Superior temporal gyrus (tissue), 1 donor: Measurements from ENCODE around the gene MRPL28.
"Not testable (repeated sequence)": the region's sequence is repeated elsewhere in the genome, so short reads cannot be mapped to it uniquely, and the experiment has no call there.

Experiments used
- DNase-seq: peaks from one replicate; pipeline ENCODE4 v3.0.0-alpha.2; 2016; ENCODE audit errors: extremely low spot score

The MRPL28 gene

GRCh38 chr16:373848-374615 is 3.7 kb upstream of the MRPL28 start:
- no peak for DNase-seq

GRCh38 chr16:373020-373598 is 2.8 kb upstream of the MRPL28 start:
- DNase-seq = no peak

- DNase-seq = no peak
These were observed 2.1 kb upstream of the MRPL28 start for GRCh38 chr16:372302-372983.

GRCh38 chr16:371515-372301 is 1.4 kb upstream of the MRPL28 start:
- DNase-seq = no peak

- DNase-seq = no peak
These were observed 709 bp upstream of the MRPL28 start for GRCh38 chr16:370979-371514.

- no peak for DNase-seq
These were observed 387 bp downstream of the MRPL28 start for GRCh38 chr16:369866-370436.

GRCh38 chr16:369275-369865 is 968 bp downstream of the MRPL28 start:
- DNase-seq = no peak

GRCh38 chr16:368388-369158 is 1.8 kb downstream of the MRPL28 start:
- DNase-seq = no peak

- no peak for DNase-seq
These were observed 2.9 kb downstream of the MRPL28 start for GRCh38 chr16:367333-367903.

- no peak for DNase-seq
These were observed 3.9 kb downstream of the MRPL28 start for GRCh38 chr16:366476-366875.

- DNase-seq = no peak
These were observed 5.5 kb downstream of the MRPL28 start for GRCh38 chr16:364595-365491.

- DNase-seq = no peak
These were observed 6.4 kb downstream of the MRPL28 start for GRCh38 chr16:363766-364490.

GRCh38 chr16:363110-363765 is 7.1 kb downstream of the MRPL28 start:
- DNase-seq = no peak

- not testable (repeated sequence) for DNase-seq
These were observed 7.7 kb downstream of the MRPL28 start for GRCh38 chr16:362702-362999.

- DNase-seq = peak; percentile 78
These were observed 8.3 kb downstream of the MRPL28 start for GRCh38 chr16:361872-362701.

- DNase-seq = no peak
These were observed 8.9 kb downstream of the MRPL28 start for GRCh38 chr16:361341-361871.
